ENCODE measurements around the gene TDRD1. TPM values are rescaled to one million over a fixed set of nuclear protein-coding genes. Genes with fewer than 3 reads are reported as not detected.

TDRD1 gene
- total RNA-seq, 4 donors from 2014 or later = 1.7 TPM; not detected in 3

GRCh38 chr10:114250716-114251115 is 71.6 kb downstream of the TDRD1 start:
- Histone ChIP-seq H3K27me3 (no peaks in the 10 kb centered on the region), H3K9me3 (no peaks in the 10 kb centered on the region), H3K36me3 (no peaks in the 10 kb centered on the region), H3K4me1 (no peaks in the 10 kb centered on the region), H3K4me3 (no peak overlapping the region), H3K27ac (peak overlapping the region in 1 of 4 donors; percentile 49)
- peak in 1 of 3 donors; percentile 51 for DNase-seq
- TF ChIP-seq POLR2A (IDR thresholded peaks at IDR 0.05) = no peak
- no peak for TF ChIP-seq CTCF (IDR thresholded peaks at IDR 0.05)

- no peaks in the 10 kb centered on the region for H3K27me3 ChIP-seq
- no peak for TF ChIP-seq CTCF (IDR thresholded peaks at IDR 0.05)
- TF ChIP-seq POLR2A (IDR thresholded peaks at IDR 0.05) = no peak
- DNase-seq = no peak
Observed at GRCh38 chr10:114252092-114252491, 72.9 kb downstream of the TDRD1 start.

GRCh38 chr10:114252883-114253282 is 73.7 kb downstream of the TDRD1 start:
- Histone ChIP-seq H3K27ac (no peak overlapping the region), H3K27me3 (no peaks in the 10 kb centered on the region), H3K4me3 (no peak overlapping the region), H3K9me3 (no peaks in the 10 kb centered on the region), H3K4me1 (no peaks in the 10 kb centered on the region), H3K36me3 (no peaks in the 10 kb centered on the region)
- TF ChIP-seq POLR2A (IDR thresholded peaks at IDR 0.05) (no peak), CTCF (IDR thresholded peaks at IDR 0.05) (no peak)
- DNase-seq = no peak

More at GRCh38 chr10:114252092-114252491, 72.9 kb downstream of the TDRD1 start:
- no peaks in the 10 kb centered on the region for H3K36me3 ChIP-seq
- H3K9me3 ChIP-seq = no peaks in the 10 kb centered on the region
- H3K27ac ChIP-seq = no peak overlapping the region
- H3K4me3 ChIP-seq = no peak overlapping the region
- H3K4me1 ChIP-seq = no peaks in the 10 kb centered on the region

GRCh38 chr10:114255227-114255626 is 76.1 kb downstream of the TDRD1 start:
- Histone ChIP-seq H3K27me3 (no peaks in the 10 kb centered on the region), H3K4me3 (no peak overlapping the region), H3K27ac (no peak overlapping the region), H3K4me1 (no peaks in the 10 kb centered on the region), H3K9me3 (no peaks in the 10 kb centered on the region), H3K36me3 (no peaks in the 10 kb centered on the region)
- TF ChIP-seq CTCF (IDR thresholded peaks at IDR 0.05) = no peak
- no peak for TF ChIP-seq POLR2A (IDR thresholded peaks at IDR 0.05)
- no peak for DNase-seq

- Histone ChIP-seq H3K9me3 (no peaks in the 10 kb centered on the region), H3K4me1 (no peaks in the 10 kb centered on the region), H3K4me3 (no peak overlapping the region), H3K36me3 (no peaks in the 10 kb centered on the region), H3K27me3 (no peaks in the 10 kb centered on the region), H3K27ac (no peak overlapping the region)
- DNase-seq = no peak
- TF ChIP-seq CTCF (IDR thresholded peaks at IDR 0.05) (no peak), POLR2A (IDR thresholded peaks at IDR 0.05) (no peak)
Observed at GRCh38 chr10:114256008-114256765, 77.0 kb downstream of the TDRD1 start.
